PC-3 (cell line): ENCODE data around the gene CCDC86.

Experiments used
- EZH2 ChIP-seq: fragments of 300-600 bp; sonication (generic); IDR thresholded peaks from one replicate; pipeline ENCODE4 v1.6.1; 2017; ENCODE audit warnings: antibody characterized with exemption, mild to moderate bottlenecking, low read length; ENCODE audit not compliant: unreplicated experiment
- EZH2phosphoT487 ChIP-seq: fragments of 300-600 bp; sonication (generic); IDR thresholded peaks from 2 replicates; pipeline ENCODE4 v1.6.1; 2018; ENCODE audit warnings: mild to moderate bottlenecking, antibody characterized with exemption, low read length, borderline replicate concordance
- TF ChIP-seq, protein P1 (sequence below): fragments of 300-600 bp; sonication (generic); conservative IDR thresholded peaks from 2 replicates; pipeline ENCODE4 v1.5.1; 2017; ENCODE audit warnings: antibody characterized with exemption, low read depth, mild to moderate bottlenecking, low read length

DNA sequence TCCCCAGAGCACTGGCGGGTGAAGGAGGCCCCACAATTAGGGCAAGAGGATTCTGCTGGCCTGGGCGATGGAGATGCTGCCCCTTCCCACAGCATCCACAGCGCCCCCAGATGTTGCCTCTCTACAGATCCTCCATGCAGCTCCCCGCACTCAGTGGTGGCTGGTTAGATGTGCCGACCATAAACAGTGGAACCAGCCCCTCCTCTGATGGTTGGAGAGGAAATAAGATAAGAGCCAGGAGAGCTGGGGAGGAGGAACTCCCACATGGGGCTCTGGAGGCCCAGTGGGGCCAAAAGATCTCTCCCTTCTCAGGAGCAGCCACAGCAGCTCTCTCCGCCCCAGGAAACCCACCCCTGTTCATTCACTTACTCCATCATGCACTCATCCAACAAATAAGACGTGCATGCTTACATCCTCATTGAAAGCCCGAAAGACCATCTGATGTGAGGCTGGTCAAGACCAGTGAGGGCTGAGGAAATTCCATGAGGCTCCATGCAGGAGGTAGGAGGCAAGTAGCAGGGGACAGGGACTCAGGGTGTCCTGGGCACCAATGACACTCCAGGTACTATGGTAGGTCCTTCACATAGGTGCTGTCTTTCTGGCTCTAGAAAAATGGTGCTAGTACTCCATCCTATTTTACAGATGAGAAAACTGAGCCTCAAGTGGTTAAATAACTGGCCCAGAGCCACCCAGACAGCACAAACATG lies 12.4 kb downstream of the CCDC86 start:
- TF ChIP-seq, protein P1, sequence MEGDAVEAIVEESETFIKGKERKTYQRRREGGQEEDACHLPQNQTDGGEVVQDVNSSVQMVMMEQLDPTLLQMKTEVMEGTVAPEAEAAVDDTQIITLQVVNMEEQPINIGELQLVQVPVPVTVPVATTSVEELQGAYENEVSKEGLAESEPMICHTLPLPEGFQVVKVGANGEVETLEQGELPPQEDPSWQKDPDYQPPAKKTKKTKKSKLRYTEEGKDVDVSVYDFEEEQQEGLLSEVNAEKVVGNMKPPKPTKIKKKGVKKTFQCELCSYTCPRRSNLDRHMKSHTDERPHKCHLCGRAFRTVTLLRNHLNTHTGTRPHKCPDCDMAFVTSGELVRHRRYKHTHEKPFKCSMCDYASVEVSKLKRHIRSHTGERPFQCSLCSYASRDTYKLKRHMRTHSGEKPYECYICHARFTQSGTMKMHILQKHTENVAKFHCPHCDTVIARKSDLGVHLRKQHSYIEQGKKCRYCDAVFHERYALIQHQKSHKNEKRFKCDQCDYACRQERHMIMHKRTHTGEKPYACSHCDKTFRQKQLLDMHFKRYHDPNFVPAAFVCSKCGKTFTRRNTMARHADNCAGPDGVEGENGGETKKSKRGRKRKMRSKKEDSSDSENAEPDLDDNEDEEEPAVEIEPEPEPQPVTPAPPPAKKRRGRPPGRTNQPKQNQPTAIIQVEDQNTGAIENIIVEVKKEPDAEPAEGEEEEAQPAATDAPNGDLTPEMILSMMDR = no peak
- TF ChIP-seq EZH2phosphoT487 (no peak), EZH2 (no peak)
